HepG2 (cell line): ENCODE results near the gene MPO. TPM values are rescaled to one million over a fixed set of nuclear protein-coding genes. Genes with fewer than 3 reads are reported as not detected.

ENCODE experiments used
- ATAC-seq: fragments of 200-7000 bp; cut with Tn5 transposase; 3 replicates; pipeline ENCODE4 v1.9.1; 2020; ENCODE audit warnings: mild to moderate bottlenecking, moderate library complexity
- BruUV-seq: library from RNA; stranded (reverse); fragments of 400-500 nt; replicated peaks from 2 replicates; lab custom pipeline; 2021; lab: Mats Ljungman, UMichigan
- CTCF ChIA-PET: fragments of 300-600 bp; formaldehyde crosslinking; extraction: SDS; loops from one replicate; lab custom pipeline; 2021; ENCODE audit warnings: low total read pairs, inconsistent platforms, low intra/inter-chr PET ratio; lab: Yijun Ruan, JAX
- POLR2A ChIA-PET: fragments of 350-600 bp; sonication (Branson Sonifier 250); formaldehyde crosslinking; loops from one replicate; lab custom pipeline; 2020; ENCODE audit warnings: antibody characterized with exemption, inconsistent platforms; lab: Yijun Ruan, JAX
- DNase-seq: peaks from one replicate; pipeline ENCODE4 v3.0.0-alpha.2; 2015; ENCODE audit warnings: low spot score
- FAIRE-seq: peaks from 3 replicates; lab custom pipeline; 2011; peaks lifted over from hg19 to GRCh38; lab: Jason Lieb, UNC
- H2AFZ ChIP-seq: one replicate; pipeline ENCODE4 v1.6.1; 2011; ENCODE audit warnings: low read length, inconsistent platforms
- H3K27ac ChIP-seq: fragments of 300-600 bp; 3 replicates; pipeline ENCODE4 v1.8.0; 2011; ENCODE audit warnings: mixed run types, mild to moderate bottlenecking, mixed read lengths, low read length, inconsistent platforms; ENCODE audit not compliant: insufficient read depth; ENCODE audit errors: extremely low read length
- H3K27me3 ChIP-seq, 2 experiments: fragments of 200-600 bp in 1 of 2; 2 replicates in 1 of 2; 3 replicates in 1 of 2; pipeline versions ENCODE4 v1.6.0 to v1.8.0; 2011; ENCODE audit warnings: low read length in 2 of 2, mild to moderate bottlenecking in 2 of 2, moderate library complexity in 2 of 2, inconsistent platforms in 1 of 2; ENCODE audit not compliant: insufficient read depth in 2 of 2, control insufficient read depth in 1 of 2
- H3K36me3 ChIP-seq, 2 experiments: fragments of 200-600 bp in 1 of 2; replicated peaks in 1 of 2; 2 replicates in 1 of 2; 3 replicates in 1 of 2; pipeline versions ENCODE4 v1.5.1 to v1.8.0; 2011; ENCODE audit warnings: low read length in 2 of 2, inconsistent platforms in 1 of 2; ENCODE audit not compliant: insufficient read depth in 2 of 2, control insufficient read depth in 1 of 2
- H3K4me1 ChIP-seq: 2 replicates; pipeline ENCODE4 v1.5.1; 2012; ENCODE audit warnings: low read length, inconsistent platforms; ENCODE audit not compliant: insufficient read depth
- H3K4me2 ChIP-seq: 2 replicates; pipeline ENCODE4 v1.6.0; 2011; ENCODE audit warnings: low read depth, low read length, inconsistent platforms
- H3K4me3 ChIP-seq, 3 experiments: fragments of 200-600 bp in 1 of 3; sonication (generic), shearing (Covaris generic) in 1 of 3; replicated peaks in 1 of 3; 2 replicates each; pipeline ENCODE4 v1.5.1; 2011 to 2016; ENCODE audit warnings: low read length in 3 of 3, inconsistent platforms in 2 of 3, low read depth in 2 of 3, mild to moderate bottlenecking in 2 of 3, control low read depth in 1 of 3, mixed read lengths in 1 of 3; ENCODE audit not compliant: insufficient read depth in 1 of 3
- H3K79me2 ChIP-seq: one replicate; pipeline ENCODE4 v1.6.1; 2011; ENCODE audit warnings: low read length, inconsistent platforms; ENCODE audit not compliant: insufficient read depth
- H3K9ac ChIP-seq: 2 replicates; pipeline ENCODE4 v1.6.0; 2011; ENCODE audit warnings: mild to moderate bottlenecking, low read depth, low read length, inconsistent platforms; ENCODE audit not compliant: insufficient read depth
- H3K9me3 ChIP-seq: 2 replicates; pipeline ENCODE4 v1.5.1; 2012; ENCODE audit warnings: mild to moderate bottlenecking, low read length
- H4K20me1 ChIP-seq: 2 replicates; pipeline ENCODE4 v1.6.0; 2011; ENCODE audit warnings: inconsistent platforms, mild to moderate bottlenecking, low read length, moderate library complexity; ENCODE audit not compliant: insufficient read depth
- JARID2 ChIP-seq: sonication (generic); formaldehyde crosslinking; IDR thresholded peaks from 2 replicates; pipeline ENCODE4 v1.8.1; 2023; ENCODE audit warnings: missing genetic modification reagents, inconsistent platforms; ENCODE audit not compliant: insufficient replicate concordance
- MEIS2 ChIP-seq: sonication (generic); formaldehyde crosslinking; IDR thresholded peaks from 2 replicates; pipeline ENCODE4 v1.9.0; 2021; ENCODE audit warnings: mild to moderate bottlenecking, missing genetic modification reagents
- NBN ChIP-seq: fragments of 450-650 bp; conservative IDR thresholded peaks from 2 replicates; pipeline ENCODE4 v1.6.1; 2017
- ZBTB7A ChIP-seq: sonication (generic); formaldehyde crosslinking; IDR thresholded peaks from 2 replicates; pipeline ENCODE4 v1.8.0; 2022; ENCODE audit warnings: mild to moderate bottlenecking, missing genetic modification reagents
- ZNF350 ChIP-seq: sonication (generic); formaldehyde crosslinking; IDR thresholded peaks from 2 replicates; pipeline ENCODE4 v1.4.0; 2020; ENCODE audit warnings: mild to moderate bottlenecking, low read depth, missing genetic modification reagents, borderline replicate concordance
- ZNF563 ChIP-seq: sonication (generic); formaldehyde crosslinking; IDR thresholded peaks from 2 replicates; pipeline ENCODE4 v1.8.0; 2022; ENCODE audit warnings: mild to moderate bottlenecking, moderate library complexity, missing genetic modification reagents
- ZNF713 ChIP-seq: sonication (generic); formaldehyde crosslinking; IDR thresholded peaks from 2 replicates; pipeline ENCODE4 v1.4.0; 2020; ENCODE audit warnings: mild to moderate bottlenecking, missing genetic modification reagents
- ZNF891 ChIP-seq: sonication (generic); formaldehyde crosslinking; IDR thresholded peaks from 2 replicates; pipeline ENCODE4 v1.5.0; 2020; ENCODE audit warnings: mild to moderate bottlenecking, missing genetic modification reagents
- WGBS: methylation state at CpG from one replicate; pipeline ENCODE4 v1.1.6; 2017; ENCODE audit warnings: low lambda C conversion rate; 5-methylcytosine and 5-hydroxymethylcytosine counted together
- in situ Hi-C: cut with HindIII; loops from 2 replicates; pipeline ENCODE4 v1.10.0; 2017; ENCODE audit warnings: low pct_unique_long_range_greater_than_20kb; ENCODE audit not compliant: extremely low pct_ligation_motif_present
- intact Hi-C: fragments of 100-400 bp; cut with micrococcal nuclease; formaldehyde crosslinking; loops from one replicate; pipeline ENCODE4 v1.10.0; 2022; ENCODE audit not compliant: unreplicated experiment
- polyA plus RNA-seq, 8 experiments: library from polyadenylated mRNA; depleted of rRNA in 3 of 8; stranded (reverse) in 7 of 8; unstranded in 1 of 8; fragments of >200 nt; fragmentation: Illumina TruSeq in 4 of 8; extraction: Trizol in 4 of 8; gene quantifications; 2 replicates each; pipeline versions ENCODE4 v1.2.1 to v1.2.3, GENCODE V29; 2011 to 2016; ENCODE audit warnings: low read depth in 4 of 8, missing spikeins in 1 of 8, mixed read lengths in 1 of 8; ENCODE audit not compliant: insufficient read depth in 1 of 8
- total RNA-seq, 5 experiments: library from RNA; depleted of rRNA; stranded (reverse); fragments of >200 nt; fragmentation: Illumina TruSeq; extraction: Trizol; gene quantifications; 2 replicates each; pipeline ENCODE4 v1.2.3, GENCODE V29; 2016; ENCODE audit warnings: low read depth in 1 of 5
- TF ChIP-seq, protein P1 (sequence below): sonication (generic); formaldehyde crosslinking; IDR thresholded peaks from 2 replicates; pipeline ENCODE4 v1.4.0; 2020; ENCODE audit warnings: missing genetic modification reagents, mild to moderate bottlenecking, borderline replicate concordance
- TF ChIP-seq, protein P2 (sequence below): sonication (generic); formaldehyde crosslinking; IDR thresholded peaks from 2 replicates; pipeline ENCODE4 v1.8.1; 2023; ENCODE audit warnings: mild to moderate bottlenecking, missing genetic modification reagents
- TF ChIP-seq, protein P3 (sequence below): sonication (generic); formaldehyde crosslinking; IDR thresholded peaks from 2 replicates; pipeline ENCODE4 v1.8.1; 2023; ENCODE audit warnings: mild to moderate bottlenecking, moderate library complexity, missing genetic modification reagents

The MPO gene
- total and polyA plus RNA-seq, 2 of the 13 experiments (the other 11 are each of a cell fraction or from before 2014, with no cell fraction given), result not detected

DNA sequence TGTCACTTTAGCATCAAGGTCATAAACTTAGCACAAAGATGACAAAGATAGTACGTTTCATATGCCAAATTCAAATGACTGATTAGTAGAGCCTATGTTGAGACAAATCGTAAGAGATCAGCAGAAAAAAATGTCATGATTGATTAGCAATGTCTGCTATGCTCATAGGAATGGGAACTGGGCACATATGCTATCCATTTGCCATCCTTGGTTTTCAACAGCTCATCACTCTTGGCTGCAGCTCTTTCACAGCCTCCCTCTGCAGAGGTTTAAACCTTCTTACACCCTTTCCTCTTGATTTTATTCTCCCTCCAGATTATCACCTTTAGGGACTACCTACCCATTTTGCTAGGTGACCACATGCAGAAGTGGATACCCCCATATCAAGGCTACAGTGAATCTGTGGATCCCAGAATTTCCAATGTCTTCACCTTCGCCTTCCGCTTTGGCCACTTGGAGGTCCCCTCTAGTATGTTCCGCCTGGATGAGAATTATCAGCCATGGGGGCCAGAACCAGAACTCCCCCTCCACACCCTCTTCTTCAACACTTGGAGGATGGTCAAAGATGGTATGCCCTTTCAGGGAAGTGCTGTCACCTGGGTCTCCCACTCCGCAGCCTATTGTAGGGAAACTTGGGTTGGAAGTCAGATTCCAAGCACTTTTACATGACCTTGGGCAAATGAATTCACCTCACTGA lies 16.2 kb downstream of the MPO start (continued):
- TF ChIP-seq, protein P1, sequence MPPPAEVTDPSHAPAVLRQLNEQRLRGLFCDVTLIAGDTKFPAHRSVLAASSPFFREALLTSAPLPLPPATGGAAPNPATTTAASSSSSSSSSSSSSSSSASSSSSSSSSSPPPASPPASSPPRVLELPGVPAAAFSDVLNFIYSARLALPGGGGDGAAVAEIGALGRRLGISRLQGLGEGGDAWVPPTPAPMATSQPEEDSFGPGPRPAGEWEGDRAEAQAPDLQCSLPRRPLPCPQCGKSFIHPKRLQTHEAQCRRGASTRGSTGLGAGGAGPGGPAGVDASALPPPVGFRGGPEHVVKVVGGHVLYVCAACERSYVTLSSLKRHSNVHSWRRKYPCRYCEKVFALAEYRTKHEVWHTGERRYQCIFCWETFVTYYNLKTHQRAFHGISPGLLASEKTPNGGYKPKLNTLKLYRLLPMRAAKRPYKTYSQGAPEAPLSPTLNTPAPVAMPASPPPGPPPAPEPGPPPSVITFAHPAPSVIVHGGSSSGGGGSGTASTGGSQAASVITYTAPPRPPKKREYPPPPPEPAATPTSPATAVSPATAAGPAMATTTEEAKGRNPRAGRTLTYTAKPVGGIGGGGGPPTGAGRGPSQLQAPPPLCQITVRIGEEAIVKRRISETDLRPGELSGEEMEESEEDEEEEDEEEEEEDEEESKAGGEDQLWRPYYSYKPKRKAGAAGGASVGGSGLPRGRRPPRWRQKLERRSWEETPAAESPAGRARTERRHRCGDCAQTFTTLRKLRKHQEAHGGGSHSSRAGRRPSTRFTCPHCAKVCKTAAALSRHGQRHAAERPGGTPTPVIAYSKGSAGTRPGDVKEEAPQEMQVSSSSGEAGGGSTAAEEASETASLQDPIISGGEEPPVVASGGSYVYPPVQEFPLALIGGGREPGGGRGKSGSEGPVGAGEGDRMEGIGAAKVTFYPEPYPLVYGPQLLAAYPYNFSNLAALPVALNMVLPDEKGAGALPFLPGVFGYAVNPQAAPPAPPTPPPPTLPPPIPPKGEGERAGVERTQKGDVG (CRISPR knock-in tag), result no peak
- no peak for TF ChIP-seq ZNF713 (CRISPR knock-in tag)
- TF ChIP-seq, all 625 proteins: peak for 0

DNA sequence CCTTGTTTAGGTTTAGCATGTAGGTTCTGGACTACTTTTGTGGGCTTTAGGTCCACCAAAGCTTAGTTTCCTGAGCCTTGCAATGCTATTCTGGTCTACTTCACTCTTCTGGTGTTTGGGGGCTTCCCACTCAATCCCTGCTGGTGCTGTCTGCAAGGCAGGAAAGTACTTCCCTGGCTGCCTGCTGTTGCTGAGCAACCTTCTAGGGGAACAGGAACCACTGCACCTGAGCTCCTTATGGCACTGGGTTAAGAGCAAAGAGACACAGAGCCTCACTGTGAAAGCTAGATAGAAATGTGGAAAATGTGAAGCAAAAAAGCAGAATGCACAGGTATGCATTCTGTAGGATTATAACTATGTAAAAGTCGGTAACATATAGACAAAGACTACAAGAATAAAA lies 17.0 kb downstream of the MPO start:
- H3K4me2 ChIP-seq, result no peak overlapping the region
- in situ Hi-C loops (no loop called here), intact Hi-C loops (no loop called here)
- ChIA-PET POLR2A (no interaction called here), CTCF (no interaction called here)
- no peak overlapping the region for H2AFZ ChIP-seq
- no peak overlapping the region for H3K27ac ChIP-seq
- DNase-seq (no peak), FAIRE-seq (no peak), ATAC-seq (no peak)
- H3K9ac ChIP-seq, result no peak overlapping the region
- H3K79me2 ChIP-seq, result no peaks in the 10 kb centered on the region
- no peaks in the 10 kb centered on the region for H4K20me1 ChIP-seq
- 0% methylated on average over 1 of the region's 1 CpG for WGBS
- BruUV-seq, result no TSS peak
- peaks cover 3 to 38% of the 10 kb centered on the region in 2 experiments; a peak in 4 of 5 replicates for H3K27me3 ChIP-seq
- H3K9me3 ChIP-seq, result no peaks in the 10 kb centered on the region
- H3K4me1 ChIP-seq, result no peaks in the 10 kb centered on the region
- no peak for TF ChIP-seq ZNF563
- no peak for TF ChIP-seq JARID2 (CRISPR knock-in tag)
- TF ChIP-seq NBN, result no peak
- TF ChIP-seq, protein P2, sequence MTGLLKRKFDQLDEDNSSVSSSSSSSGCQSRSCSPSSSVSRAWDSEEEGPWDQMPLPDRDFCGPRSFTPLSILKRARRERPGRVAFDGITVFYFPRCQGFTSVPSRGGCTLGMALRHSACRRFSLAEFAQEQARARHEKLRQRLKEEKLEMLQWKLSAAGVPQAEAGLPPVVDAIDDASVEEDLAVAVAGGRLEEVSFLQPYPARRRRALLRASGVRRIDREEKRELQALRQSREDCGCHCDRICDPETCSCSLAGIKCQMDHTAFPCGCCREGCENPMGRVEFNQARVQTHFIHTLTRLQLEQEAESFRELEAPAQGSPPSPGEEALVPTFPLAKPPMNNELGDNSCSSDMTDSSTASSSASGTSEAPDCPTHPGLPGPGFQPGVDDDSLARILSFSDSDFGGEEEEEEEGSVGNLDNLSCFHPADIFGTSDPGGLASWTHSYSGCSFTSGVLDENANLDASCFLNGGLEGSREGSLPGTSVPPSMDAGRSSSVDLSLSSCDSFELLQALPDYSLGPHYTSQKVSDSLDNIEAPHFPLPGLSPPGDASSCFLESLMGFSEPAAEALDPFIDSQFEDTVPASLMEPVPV, result no peak
- TF ChIP-seq ZNF350 (CRISPR knock-in tag), result no peak
- TF ChIP-seq, protein P3, sequence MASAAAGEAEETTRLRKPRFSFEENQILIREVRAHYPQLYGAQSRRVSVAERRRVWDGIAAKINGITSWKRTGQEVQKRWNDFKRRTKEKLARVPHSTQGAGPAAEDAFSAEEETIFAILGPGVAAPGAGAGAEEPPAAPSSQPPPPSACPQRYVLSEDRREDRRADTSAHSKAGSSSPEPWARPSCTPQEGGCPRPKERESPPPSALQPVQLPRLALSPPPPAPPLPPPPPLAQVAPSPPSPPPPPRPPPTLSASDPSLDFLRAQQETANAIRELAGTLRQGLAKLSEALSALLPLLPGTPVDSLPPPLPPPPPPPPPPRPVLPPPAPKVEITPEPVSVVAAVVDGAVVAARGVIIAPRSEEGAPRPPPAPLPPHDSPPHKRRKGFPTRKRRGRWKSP, result no peak
- TF ChIP-seq ZNF891 (CRISPR knock-in tag), result no peak
- no peak for TF ChIP-seq ZBTB7A (CRISPR knock-in tag)
- no peak for TF ChIP-seq MEIS2 (CRISPR knock-in tag)
- H3K4me3 ChIP-seq, result no peak overlapping the region
- no peaks in the 10 kb centered on the region for H3K36me3 ChIP-seq
